Thyroid gland (tissue), 4 donors: Measurements from ENCODE around the gene RASGRF1. TPM values are rescaled to one million over a fixed set of nuclear protein-coding genes. Genes with fewer than 3 reads are reported as not detected.

Experiments used
- DNase-seq, 2 donors: peaks; one replicate each; pipeline ENCODE4 v3.0.0-alpha.2; 2019
- H3K27ac ChIP-seq, 3 donors: fragments of 200-600 bp; sonication (generic); 1 replicate in 2 of 3; 2 replicates in 1 of 3; pipeline ENCODE4 v1.5.1; 2016 to 2019; ENCODE audit warnings: mild to moderate bottlenecking in 1 of 3, moderate library complexity in 1 of 3
- H3K27me3 ChIP-seq: fragments of 200-600 bp; sonication (generic); one replicate; pipeline ENCODE4 v1.5.1; 2019
- H3K36me3 ChIP-seq, 2 donors: fragments of 200-600 bp; sonication (generic); one replicate each; pipeline ENCODE4 v1.5.1; 2016 to 2019
- H3K4me1 ChIP-seq, 2 donors: fragments of 200-600 bp; sonication (generic); one replicate each; pipeline ENCODE4 v1.5.1; 2017 to 2019
- H3K4me3 ChIP-seq, 3 donors: fragments of 200-600 bp; sonication (generic); replicated peaks in 1 of 3; 1 replicate in 2 of 3; 2 replicates in 1 of 3; pipeline ENCODE4 v1.5.1; 2016; ENCODE audit warnings: mild to moderate bottlenecking in 1 of 3
- H3K9me3 ChIP-seq: fragments of 200-600 bp; sonication (generic); one replicate; pipeline ENCODE4 v1.5.1; 2017
- POLR2A ChIP-seq, 2 donors: fragments of 450-650 bp; IDR thresholded peaks; one replicate each; pipeline ENCODE4 v1.6.1; 2017; ENCODE audit warnings: antibody characterized with exemption in 2 of 2, mild to moderate bottlenecking in 2 of 2, moderate library complexity in 1 of 2
- WGBS, 2 donors: methylation state at CpG; one replicate each; pipeline ENCODE4 v1.1.5; 2017; 5-methylcytosine and 5-hydroxymethylcytosine counted together
- intact Hi-C: fragments of 100-400 bp; cut with DNase I; formaldehyde crosslinking; loops from one replicate; pipeline ENCODE4 v1.15.1; 2023
- total RNA-seq, 4 donors: library from RNA; depleted of rRNA; stranded (reverse); fragments of >200 nt; gene quantifications; one replicate each; pipeline ENCODE4 v1.2.3, GENCODE V29; 2016
- TF ChIP-seq, protein P1 (sequence below), 6 experiments: fragments of 200-600 bp in 3 of 6; fragments of 450-650 bp in 3 of 6; sonication (generic) in 3 of 6; IDR thresholded peaks; one replicate each; pipeline ENCODE4 v1.5.1; 2016 to 2019; ENCODE audit warnings: antibody characterized with exemption in 6 of 6, mild to moderate bottlenecking in 2 of 6, inconsistent platforms in 1 of 6, moderate library complexity in 1 of 6

Gene RASGRF1
- total RNA-seq, 4 donors from 2014 or later, result 0.40 TPM; not detected in 3

DNA sequence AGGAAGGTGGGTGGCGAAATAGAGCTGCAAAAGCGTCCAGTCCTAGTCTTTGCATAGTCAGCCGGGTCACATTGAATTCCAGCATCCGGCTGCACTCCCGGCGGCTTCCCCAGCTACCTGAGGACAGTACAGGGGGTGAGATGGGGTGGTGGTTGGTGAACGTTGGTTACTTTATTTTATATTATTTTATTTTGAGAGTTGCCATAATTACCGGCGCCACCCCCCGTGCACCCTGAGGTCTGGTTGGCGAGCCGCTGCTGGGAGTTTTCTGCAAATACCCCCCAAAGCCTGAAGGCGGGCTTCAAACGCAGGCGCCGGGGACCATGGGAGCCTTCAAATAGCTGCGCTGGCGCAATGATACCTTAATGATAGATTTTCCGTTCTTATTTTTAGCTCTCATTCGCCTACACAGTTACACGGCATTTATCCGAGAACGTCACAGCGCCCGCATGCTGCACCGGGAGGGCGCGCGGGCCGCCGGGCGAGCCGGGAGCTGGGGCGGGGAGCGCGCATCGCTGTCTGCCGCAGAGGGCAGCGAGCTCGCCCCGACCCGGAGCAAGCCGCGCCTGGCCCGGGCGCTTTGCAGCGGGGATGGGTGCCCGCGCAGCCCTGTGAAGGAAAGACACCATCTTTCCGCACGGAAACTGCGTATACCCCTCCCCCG lies 756 bp upstream of the RASGRF1 start:
- no peaks in the 10 kb centered on the region for H3K36me3 ChIP-seq
- no peaks in the 10 kb centered on the region for H3K9me3 ChIP-seq
- no peak overlapping the region for H3K4me3 ChIP-seq
- H3K27ac ChIP-seq, result no peak overlapping the region
- DNase-seq, result no peak
- intact Hi-C loops, result no loop called here
- peaks cover 0 to 14% of the 10 kb centered on the region in 2 donors for H3K4me1 ChIP-seq
- TF ChIP-seq, protein P1, sequence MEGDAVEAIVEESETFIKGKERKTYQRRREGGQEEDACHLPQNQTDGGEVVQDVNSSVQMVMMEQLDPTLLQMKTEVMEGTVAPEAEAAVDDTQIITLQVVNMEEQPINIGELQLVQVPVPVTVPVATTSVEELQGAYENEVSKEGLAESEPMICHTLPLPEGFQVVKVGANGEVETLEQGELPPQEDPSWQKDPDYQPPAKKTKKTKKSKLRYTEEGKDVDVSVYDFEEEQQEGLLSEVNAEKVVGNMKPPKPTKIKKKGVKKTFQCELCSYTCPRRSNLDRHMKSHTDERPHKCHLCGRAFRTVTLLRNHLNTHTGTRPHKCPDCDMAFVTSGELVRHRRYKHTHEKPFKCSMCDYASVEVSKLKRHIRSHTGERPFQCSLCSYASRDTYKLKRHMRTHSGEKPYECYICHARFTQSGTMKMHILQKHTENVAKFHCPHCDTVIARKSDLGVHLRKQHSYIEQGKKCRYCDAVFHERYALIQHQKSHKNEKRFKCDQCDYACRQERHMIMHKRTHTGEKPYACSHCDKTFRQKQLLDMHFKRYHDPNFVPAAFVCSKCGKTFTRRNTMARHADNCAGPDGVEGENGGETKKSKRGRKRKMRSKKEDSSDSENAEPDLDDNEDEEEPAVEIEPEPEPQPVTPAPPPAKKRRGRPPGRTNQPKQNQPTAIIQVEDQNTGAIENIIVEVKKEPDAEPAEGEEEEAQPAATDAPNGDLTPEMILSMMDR (IDR thresholded peaks at IDR 0.05), result no peak
- TF ChIP-seq POLR2A (IDR thresholded peaks at IDR 0.05), result no peak
- peaks cover 15% of the 10 kb centered on the region for H3K27me3 ChIP-seq
- WGBS, 2 donors, result 1 to 2% methylated on average over 53 of the region's 53 CpGs

DNA sequence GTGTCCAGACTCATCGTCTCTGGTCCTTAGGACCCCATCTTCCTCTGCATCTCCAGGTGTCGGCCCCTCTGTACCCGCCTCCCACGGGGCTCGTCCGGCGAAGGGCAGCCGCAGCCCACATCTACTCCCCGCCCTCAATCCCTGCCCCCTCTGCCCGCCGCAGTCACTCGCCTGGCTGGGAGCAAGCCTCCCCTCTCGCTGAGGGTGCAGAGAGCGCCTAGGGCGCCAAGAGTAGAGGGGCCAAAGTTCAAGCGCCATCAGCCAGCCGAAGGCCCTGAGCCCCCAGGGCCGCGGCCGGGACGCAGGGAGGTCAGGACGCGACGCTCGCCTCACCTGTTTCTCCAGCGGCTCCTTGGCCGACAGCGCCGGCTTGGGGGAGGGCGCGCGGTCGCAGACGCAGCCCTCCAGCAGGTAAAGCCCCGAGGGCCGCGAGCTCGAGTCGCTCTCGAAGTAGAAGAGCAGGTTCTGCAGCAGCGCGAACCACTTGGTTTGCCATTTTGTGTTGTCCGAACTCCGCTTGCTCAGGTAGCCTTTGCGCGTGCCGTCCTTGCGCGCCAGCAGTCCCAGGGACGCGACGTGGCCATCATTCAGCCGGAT lies 592 bp downstream of the RASGRF1 start:
- no peak overlapping the region for H3K27ac ChIP-seq
- H3K36me3 ChIP-seq, result no peaks in the 10 kb centered on the region
- H3K4me3 ChIP-seq, result no peak overlapping the region
- peaks cover 15% of the 10 kb centered on the region for H3K27me3 ChIP-seq
- TF ChIP-seq POLR2A (IDR thresholded peaks at IDR 0.05), result no peak
- TF ChIP-seq, protein P1 (IDR thresholded peaks at IDR 0.05), result no peak
- intact Hi-C loops, result no loop called here
- no peak for DNase-seq
- peaks cover 0 to 14% of the 10 kb centered on the region in 2 donors for H3K4me1 ChIP-seq
- no peaks in the 10 kb centered on the region for H3K9me3 ChIP-seq
- 0 to 1% methylated on average over 15 to 37 of the region's 53 CpGs for WGBS, 2 donors

DNA sequence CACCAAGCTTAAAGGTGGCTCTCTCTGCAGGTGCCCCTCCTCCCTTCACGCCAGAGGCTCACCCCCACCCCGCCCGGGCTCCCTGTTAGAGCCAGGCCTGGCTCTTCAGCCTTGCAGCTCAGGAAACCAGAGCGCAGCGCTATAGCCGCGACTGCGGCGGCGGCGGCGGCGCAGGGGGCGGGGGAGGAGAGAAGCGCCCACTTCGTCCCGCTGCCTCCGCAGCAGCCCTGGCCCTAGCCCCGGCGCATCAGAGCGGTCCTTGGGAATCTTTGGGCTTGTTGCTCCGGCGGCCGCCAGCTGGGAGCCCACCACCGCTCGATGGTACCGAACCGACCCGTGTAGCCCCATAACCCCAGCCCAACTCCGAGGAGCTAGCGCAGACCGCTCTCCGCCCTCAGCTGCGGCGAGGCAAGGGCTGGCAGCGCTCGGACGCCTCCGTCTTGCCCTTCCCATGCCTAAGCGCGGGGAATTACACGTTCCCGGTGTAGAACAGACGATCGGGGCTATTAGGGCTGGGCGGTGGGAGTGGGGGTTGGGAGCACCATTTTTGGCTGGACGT lies 1.2 kb downstream of the RASGRF1 start:
- no peak overlapping the region for H3K4me3 ChIP-seq
- peaks cover 0 to 14% of the 10 kb centered on the region in 2 donors for H3K4me1 ChIP-seq
- DNase-seq, result no peak
- intact Hi-C loops, result no loop called here
- TF ChIP-seq, protein P1 (IDR thresholded peaks at IDR 0.05), result no peak
- H3K27me3 ChIP-seq, result peaks cover 15% of the 10 kb centered on the region
- WGBS, 2 donors, result 0 to 1% methylated on average over 2 to 16 of the region's 47 CpGs
- no peak overlapping the region for H3K27ac ChIP-seq
- H3K9me3 ChIP-seq, result no peaks in the 10 kb centered on the region
- H3K36me3 ChIP-seq, result no peaks in the 10 kb centered on the region

DNA sequence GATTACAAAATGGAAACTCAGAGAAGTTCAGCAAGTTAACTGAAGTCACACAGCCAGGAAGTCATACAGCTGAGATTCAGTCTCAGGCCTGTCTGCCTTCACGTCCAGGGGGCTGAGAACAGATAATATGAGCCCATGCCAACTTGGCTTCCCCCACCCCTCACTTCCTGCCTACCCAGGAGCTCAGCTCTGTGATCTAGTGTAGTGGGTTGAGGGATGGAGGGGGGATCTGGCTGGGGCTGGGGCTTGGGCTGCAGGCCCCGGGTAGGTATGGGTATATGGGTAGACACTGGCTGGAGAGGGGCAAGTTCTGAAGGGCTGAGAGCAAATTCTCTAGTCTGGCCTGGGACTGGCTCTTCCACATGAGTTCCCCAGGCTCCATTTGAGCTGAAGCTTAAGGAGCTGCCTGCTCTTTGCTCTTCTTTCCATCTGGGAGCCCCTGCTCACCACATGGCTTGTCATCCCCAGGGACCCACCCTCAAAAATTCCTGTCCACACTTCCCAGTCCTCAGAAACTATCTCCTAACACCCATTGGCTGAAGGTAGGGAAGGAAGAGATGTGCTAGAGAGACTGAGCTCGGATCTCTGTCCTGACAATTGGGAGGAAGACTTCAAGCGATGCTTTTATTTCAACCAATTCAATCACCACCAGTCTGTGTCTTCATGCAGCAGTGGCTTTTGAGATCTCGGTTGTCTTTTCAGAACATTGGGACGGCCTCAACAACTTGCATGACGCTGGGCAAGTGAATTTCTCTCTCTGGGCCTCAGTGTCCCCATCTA lies 2.0 kb downstream of the RASGRF1 start:
- intact Hi-C loops, result no loop called here
- Histone ChIP-seq H3K4me1 (peaks cover 0 to 14% of the 10 kb centered on the region in 2 donors), H3K9me3 (no peaks in the 10 kb centered on the region), H3K36me3 (no peaks in the 10 kb centered on the region), H3K27me3 (peaks cover 15% of the 10 kb centered on the region), H3K27ac (no peak overlapping the region), H3K4me3 (no peak overlapping the region)
- no peak for DNase-seq
- TF ChIP-seq POLR2A (IDR thresholded peaks at IDR 0.05), result no peak
- TF ChIP-seq, protein P1 (IDR thresholded peaks at IDR 0.05), result no peak
- 51 to 59% methylated on average over 7 of the region's 7 CpGs for WGBS, 2 donors
